ENCODE measurements around the gene ADARB2. TPM values are rescaled to one million over a fixed set of nuclear protein-coding genes. Genes with fewer than 3 reads are reported as not detected.

Gene ADARB2
- polyA plus RNA-seq (2013, experiment 1 of 2): 0.38 TPM
- polyA plus RNA-seq (2013, experiment 2 of 2): 0.26 TPM

DNA sequence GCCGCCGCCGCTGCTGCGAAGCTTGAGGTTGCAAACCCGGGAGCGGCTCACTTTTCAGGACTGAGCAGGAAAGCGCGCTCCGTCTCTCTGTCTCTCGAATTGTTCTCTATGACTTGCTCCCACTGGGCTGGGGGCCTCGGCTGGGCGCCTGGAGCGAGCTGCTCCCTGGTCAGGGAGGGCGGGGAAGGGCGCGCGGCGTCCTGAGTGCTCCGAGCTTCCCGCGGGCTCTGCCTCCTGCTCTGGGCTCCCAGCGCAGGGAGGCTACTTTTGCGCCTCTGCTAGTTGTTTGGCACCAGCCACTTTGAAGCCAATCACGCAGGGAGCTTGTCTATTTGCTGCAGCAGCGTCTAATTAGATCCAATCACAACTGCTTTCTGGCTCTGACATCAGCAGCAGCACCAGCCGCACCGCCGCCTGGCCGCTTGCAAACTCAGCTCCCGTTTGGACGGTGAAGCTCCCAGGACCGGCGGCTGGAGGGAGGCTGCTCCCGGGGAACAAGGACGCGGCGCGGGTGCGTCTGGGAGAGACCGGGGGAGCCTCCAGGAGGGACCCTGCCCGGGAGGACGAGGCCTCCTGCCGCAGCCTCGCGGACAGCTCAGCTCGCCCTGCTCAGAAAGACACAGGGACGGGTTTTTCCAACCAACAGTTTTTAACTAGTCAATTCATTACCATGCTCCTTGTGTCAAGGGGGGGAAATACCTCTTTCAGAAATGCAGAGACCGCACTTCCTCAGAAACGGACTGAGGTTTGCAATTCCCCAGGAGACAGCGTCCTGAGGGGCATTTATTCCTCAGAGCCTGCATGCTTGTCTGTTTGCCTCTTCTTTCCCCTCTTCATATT, at the start of gene ADARB2:
TSS of gene ADARB2 (minus strand) at position 304 of the 840 bp plus-strand sequence.
- Histone ChIP-seq H4K8ac (ENCODE audit: low read depth, low read length) (no peak within 1 kb of the TSS), H3K4me1 (ENCODE audit: control insufficient read depth in 2 of 2, insufficient read depth in 1 of 2, low read depth in 1 of 2, low read length in 2 of 2) (peaks cover 3 to 11% of the 10 kb centered on the region in 2 donors), H2BK15ac (ENCODE audit: low read length) (peak within 1 kb of the TSS; percentile 63), H2BK12ac (ENCODE audit: low read length) (no peak within 1 kb of the TSS), H2BK5ac (ENCODE audit: low read length) (peak within 1 kb of the TSS; percentile 75), H3K4me3 (ENCODE audit: low read length in 2 of 2) (peak within 1 kb of the TSS; percentile 14 to 75), H3K36me3 (replicated peaks in 1 of 2; ENCODE audit: control insufficient read depth in 2 of 2, insufficient read depth in 2 of 2, low read length in 2 of 2) (no peaks in the 10 kb centered on the region), H4K91ac (ENCODE audit: low read depth, low read length, poor library complexity) (no peak within 1 kb of the TSS), H3K23ac (ENCODE audit: low read depth, low read length, poor library complexity) (peak within 1 kb of the TSS; percentile 39), H3K14ac (ENCODE audit: low read length) (no peak within 1 kb of the TSS), H3K4ac (ENCODE audit: low read length) (no peak within 1 kb of the TSS), H3K79me1 (ENCODE audit: low read depth, low read length) (no peaks in the 10 kb centered on the region), H2BK120ac (ENCODE audit: low read depth, low read length) (no peak within 1 kb of the TSS), H2AK5ac (ENCODE audit: low read depth, low read length) (peak within 1 kb of the TSS; percentile 34), H2AFZ (ENCODE audit: low read length) (peak within 1 kb of the TSS; percentile 92), H3K18ac (ENCODE audit: low read length) (peak within 1 kb of the TSS; percentile 95), H3K27ac (replicated peaks; ENCODE audit: low read length) (no peak within 1 kb of the TSS), H3K4me2 (ENCODE audit: insufficient read depth, low read length, poor library complexity, severe bottlenecking) (peak within 1 kb of the TSS; percentile 99), H3K9me3 (replicated peaks in 1 of 2; ENCODE audit: control insufficient read depth in 2 of 2, insufficient read depth in 1 of 2, low read depth in 1 of 2, low read length in 2 of 2) (no peaks in the 10 kb centered on the region), H3K9ac (ENCODE audit: low read depth, low read length, poor library complexity) (peak within 1 kb of the TSS; percentile 91), H3K27me3 (ENCODE audit: control insufficient read depth in 3 of 3, insufficient read depth in 3 of 3, low read depth in 1 of 3, low read length in 3 of 3) (peaks cover 4 to 78% (median 19%) of the 10 kb centered on the region in 3 experiments)
- peak; percentile 87 for DNase-seq (ENCODE audit: low spot score)
- no CpG with 5 or more reads among the region's 50 CpGs for WGBS, 2 donors (ENCODE audit: extremely low coverage in 2 of 2, insufficient read length in 2 of 2, insufficient replicate concordance in 1 of 2)

DNA sequence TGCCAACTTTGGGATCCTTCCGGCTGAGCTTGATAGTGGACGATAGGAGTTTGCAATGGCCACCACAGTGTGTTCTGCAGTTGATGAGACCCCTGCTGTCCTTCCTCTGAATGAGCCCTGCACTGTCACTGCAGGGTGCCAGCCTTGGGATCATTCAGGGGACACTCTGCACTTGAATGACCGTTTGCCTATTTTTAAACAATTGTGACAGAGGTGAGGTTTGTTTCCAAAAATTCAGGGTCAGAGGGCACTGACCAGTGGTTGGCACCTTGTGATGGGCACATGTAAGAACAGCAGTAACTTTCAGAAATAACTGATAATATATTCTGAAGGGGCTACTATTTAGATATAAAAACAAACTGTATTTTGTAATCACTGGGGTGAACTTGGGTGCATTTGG, 48.5 kb upstream of the ADARB2 start:
- Histone ChIP-seq H3K14ac (ENCODE audit: low read length) (no peak overlapping the region), H3K27me3 (ENCODE audit: control insufficient read depth in 3 of 3, insufficient read depth in 3 of 3, low read depth in 1 of 3, low read length in 3 of 3) (no peaks in the 10 kb centered on the region), H3K4me3 (ENCODE audit: low read length in 2 of 2) (no peak overlapping the region), H4K91ac (ENCODE audit: low read depth, low read length, poor library complexity) (no peak overlapping the region), H2BK15ac (ENCODE audit: low read length) (no peak overlapping the region), H3K4ac (ENCODE audit: low read length) (no peak overlapping the region), H2BK12ac (ENCODE audit: low read length) (no peak overlapping the region), H2AK5ac (ENCODE audit: low read depth, low read length) (peak overlapping the region; percentile 25), H4K8ac (ENCODE audit: low read depth, low read length) (no peak overlapping the region), H3K9me3 (replicated peaks in 1 of 2; ENCODE audit: control insufficient read depth in 2 of 2, insufficient read depth in 1 of 2, low read depth in 1 of 2, low read length in 2 of 2) (no peaks in the 10 kb centered on the region), H3K36me3 (replicated peaks in 1 of 2; ENCODE audit: control insufficient read depth in 2 of 2, insufficient read depth in 2 of 2, low read length in 2 of 2) (peaks cover 0 to 2% of the 10 kb centered on the region in 2 donors), H2BK120ac (ENCODE audit: low read depth, low read length) (no peak overlapping the region), H3K79me1 (ENCODE audit: low read depth, low read length) (no peaks in the 10 kb centered on the region), H3K18ac (ENCODE audit: low read length) (no peak overlapping the region), H3K4me2 (ENCODE audit: insufficient read depth, low read length, poor library complexity, severe bottlenecking) (no peak overlapping the region), H2AFZ (ENCODE audit: low read length) (no peak overlapping the region), H3K27ac (replicated peaks; ENCODE audit: low read length) (no peak overlapping the region), H3K9ac (ENCODE audit: low read depth, low read length, poor library complexity) (no peak overlapping the region), H3K23ac (ENCODE audit: low read depth, low read length, poor library complexity) (no peak overlapping the region), H3K4me1 (ENCODE audit: control insufficient read depth in 2 of 2, insufficient read depth in 1 of 2, low read depth in 1 of 2, low read length in 2 of 2) (peaks cover 0 to 3% of the 10 kb centered on the region in 2 donors), H2BK5ac (ENCODE audit: low read length) (no peak overlapping the region)
- WGBS, 2 donors (ENCODE audit: extremely low coverage in 2 of 2, insufficient read length in 2 of 2, insufficient replicate concordance in 1 of 2): no CpG with 5 or more reads among the region's 3 CpGs
- no peak for DNase-seq (ENCODE audit: low spot score)

DNA sequence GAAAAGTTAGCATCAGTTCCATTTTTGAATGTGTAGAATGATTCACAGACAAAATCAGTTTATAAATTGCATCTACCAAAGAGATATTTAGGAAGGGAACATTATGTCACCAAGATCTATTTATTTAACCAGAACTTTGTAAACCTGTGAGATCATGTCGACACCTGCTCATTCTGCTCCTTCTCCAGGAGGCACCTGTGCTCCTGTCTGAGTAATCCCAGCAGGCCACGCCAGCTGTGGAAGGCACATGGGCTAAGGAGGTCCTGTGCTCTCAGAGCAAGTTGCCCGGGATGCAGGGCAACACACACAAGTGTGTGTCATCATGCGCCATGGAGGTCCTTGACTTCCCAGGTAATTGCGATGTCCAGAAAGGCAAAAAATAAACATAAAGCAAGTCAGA, 45.5 kb upstream of the ADARB2 start:
- Histone ChIP-seq H2BK12ac (ENCODE audit: low read length) (no peak overlapping the region), H3K27me3 (ENCODE audit: control insufficient read depth in 3 of 3, insufficient read depth in 3 of 3, low read depth in 1 of 3, low read length in 3 of 3) (no peaks in the 10 kb centered on the region), H3K27ac (replicated peaks; ENCODE audit: low read length) (no peak overlapping the region), H2BK15ac (ENCODE audit: low read length) (no peak overlapping the region), H3K9me3 (replicated peaks in 1 of 2; ENCODE audit: control insufficient read depth in 2 of 2, insufficient read depth in 1 of 2, low read depth in 1 of 2, low read length in 2 of 2) (no peaks in the 10 kb centered on the region), H3K18ac (ENCODE audit: low read length) (no peak overlapping the region), H2AK5ac (ENCODE audit: low read depth, low read length) (no peak overlapping the region), H3K79me1 (ENCODE audit: low read depth, low read length) (no peaks in the 10 kb centered on the region), H2BK120ac (ENCODE audit: low read depth, low read length) (no peak overlapping the region), H3K14ac (ENCODE audit: low read length) (no peak overlapping the region), H4K8ac (ENCODE audit: low read depth, low read length) (no peak overlapping the region), H3K23ac (ENCODE audit: low read depth, low read length, poor library complexity) (no peak overlapping the region), H3K4me2 (ENCODE audit: insufficient read depth, low read length, poor library complexity, severe bottlenecking) (no peak overlapping the region), H3K4me1 (ENCODE audit: control insufficient read depth in 2 of 2, insufficient read depth in 1 of 2, low read depth in 1 of 2, low read length in 2 of 2) (peaks cover 0 to 2% of the 10 kb centered on the region in 2 donors), H3K9ac (ENCODE audit: low read depth, low read length, poor library complexity) (no peak overlapping the region), H3K4ac (ENCODE audit: low read length) (no peak overlapping the region), H2AFZ (ENCODE audit: low read length) (no peak overlapping the region), H3K4me3 (ENCODE audit: low read length in 2 of 2) (no peak overlapping the region), H4K91ac (ENCODE audit: low read depth, low read length, poor library complexity) (no peak overlapping the region), H2BK5ac (ENCODE audit: low read length) (no peak overlapping the region), H3K36me3 (replicated peaks in 1 of 2; ENCODE audit: control insufficient read depth in 2 of 2, insufficient read depth in 2 of 2, low read length in 2 of 2) (peaks cover 0 to 2% of the 10 kb centered on the region in 2 donors)
- no CpG with 5 or more reads among the region's 5 CpGs for WGBS, 2 donors (ENCODE audit: extremely low coverage in 2 of 2, insufficient read length in 2 of 2, insufficient replicate concordance in 1 of 2)
- no peak for DNase-seq (ENCODE audit: low spot score)

DNA sequence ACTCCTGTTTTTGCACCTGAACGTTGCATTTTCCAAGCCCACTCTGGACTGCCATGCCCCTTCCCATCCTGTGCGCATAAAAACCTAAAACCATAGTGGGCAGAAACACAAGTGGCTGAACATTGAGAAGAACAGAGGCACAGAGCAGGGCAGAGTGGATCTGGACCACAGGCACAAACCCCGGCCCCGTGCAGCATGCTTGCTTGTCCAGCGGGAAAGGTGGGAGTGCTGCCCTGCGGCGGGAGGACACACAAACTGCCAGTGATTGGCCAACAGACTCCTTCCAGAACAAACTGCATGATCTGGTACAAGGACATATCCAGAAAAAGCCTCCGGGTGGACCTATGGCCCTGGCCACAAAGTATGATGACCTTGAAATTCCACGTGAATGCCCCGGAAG, 42.5 kb upstream of the ADARB2 start:
- no peak overlapping the region for H2BK12ac ChIP-seq (ENCODE audit: low read length)
- H3K14ac ChIP-seq (ENCODE audit: low read length): no peak overlapping the region
- H3K9ac ChIP-seq (ENCODE audit: low read depth, low read length, poor library complexity): no peak overlapping the region
- no peak overlapping the region for H2AFZ ChIP-seq (ENCODE audit: low read length)
- no peak overlapping the region for H3K23ac ChIP-seq (ENCODE audit: low read depth, low read length, poor library complexity)
- H3K4me2 ChIP-seq (ENCODE audit: insufficient read depth, low read length, poor library complexity, severe bottlenecking): no peak overlapping the region
- no peaks in the 10 kb centered on the region for H3K36me3 ChIP-seq (replicated peaks in 1 of 2; ENCODE audit: control insufficient read depth in 2 of 2, insufficient read depth in 2 of 2, low read length in 2 of 2)
- peak overlapping the region; percentile 66 for H4K8ac ChIP-seq (ENCODE audit: low read depth, low read length)
- H2BK15ac ChIP-seq (ENCODE audit: low read length): no peak overlapping the region
- no peaks in the 10 kb centered on the region for H3K27me3 ChIP-seq (ENCODE audit: control insufficient read depth in 3 of 3, insufficient read depth in 3 of 3, low read depth in 1 of 3, low read length in 3 of 3)
- no peaks in the 10 kb centered on the region for H3K79me1 ChIP-seq (ENCODE audit: low read depth, low read length)
- H3K4me1 ChIP-seq (ENCODE audit: control insufficient read depth in 2 of 2, insufficient read depth in 1 of 2, low read depth in 1 of 2, low read length in 2 of 2): no peaks in the 10 kb centered on the region
- no peak overlapping the region for H3K4me3 ChIP-seq (ENCODE audit: low read length in 2 of 2)
- H4K91ac ChIP-seq (ENCODE audit: low read depth, low read length, poor library complexity): no peak overlapping the region
- H2BK5ac ChIP-seq (ENCODE audit: low read length): no peak overlapping the region
- no peak overlapping the region for H2AK5ac ChIP-seq (ENCODE audit: low read depth, low read length)
- no CpG with 5 or more reads among the region's 10 CpGs for WGBS, 2 donors (ENCODE audit: extremely low coverage in 2 of 2, insufficient read length in 2 of 2, insufficient replicate concordance in 1 of 2)
- no peak overlapping the region for H3K4ac ChIP-seq (ENCODE audit: low read length)
- no peak overlapping the region for H3K27ac ChIP-seq (replicated peaks; ENCODE audit: low read length)
- H3K9me3 ChIP-seq (replicated peaks in 1 of 2; ENCODE audit: control insufficient read depth in 2 of 2, insufficient read depth in 1 of 2, low read depth in 1 of 2, low read length in 2 of 2): no peaks in the 10 kb centered on the region
- H2BK120ac ChIP-seq (ENCODE audit: low read depth, low read length): no peak overlapping the region
- DNase-seq (ENCODE audit: low spot score): no peak
- no peak overlapping the region for H3K18ac ChIP-seq (ENCODE audit: low read length)
